ENCODE measurements around the gene UBE2V1.

UBE2V1 gene

DNA sequence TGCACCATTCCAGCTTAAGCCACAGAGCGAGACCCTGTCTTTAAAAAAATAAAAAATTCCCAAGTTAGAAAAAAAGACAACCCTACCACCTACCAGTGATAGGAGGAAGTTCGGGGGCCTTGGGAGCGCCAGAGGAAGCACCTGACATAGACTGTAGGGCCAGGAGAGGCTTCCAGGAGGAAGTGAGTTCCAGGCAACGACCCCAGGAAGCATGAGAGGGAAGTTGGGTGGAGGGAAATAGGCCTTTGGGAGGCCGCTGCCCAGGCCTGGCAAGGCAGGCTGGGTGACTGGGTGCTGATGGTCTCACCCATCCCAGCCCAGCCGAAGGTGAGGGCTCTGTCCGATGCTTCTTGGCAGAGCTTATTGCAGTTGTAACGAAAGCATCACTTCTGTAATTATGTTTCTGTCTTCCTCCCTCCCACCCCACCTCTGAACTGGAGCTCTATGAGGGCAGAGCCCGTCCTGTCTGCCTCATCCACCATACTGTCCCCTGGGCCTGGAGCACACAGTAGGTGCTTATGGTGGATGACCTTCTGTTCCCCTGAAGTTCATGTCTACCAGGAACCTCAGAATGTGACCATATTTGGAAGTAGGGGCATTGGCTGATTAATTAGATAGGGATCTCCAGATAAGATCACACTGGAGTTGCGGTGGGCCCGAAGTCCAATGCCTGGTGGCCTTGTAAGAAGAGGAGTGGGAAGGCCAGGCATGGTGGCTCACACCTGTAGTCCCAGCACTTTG is 54.1 kb downstream of the UBE2V1 start:
- no peak for DNase-seq

GRCh38 chr20:50057714-50058053 is 55.3 kb downstream of the UBE2V1 start:
- no peak for DNase-seq

GRCh38 chr20:50056951-50057713 is 55.8 kb downstream of the UBE2V1 start:
- DNase-seq: no peak

- no peak for DNase-seq
Measured at GRCh38 chr20:50056408-50056926, 56.5 kb downstream of the UBE2V1 start.

GRCh38 chr20:50055524-50056083 is 57.3 kb downstream of the UBE2V1 start:
- DNase-seq: no peak

GRCh38 chr20:50054626-50055511 is 58.1 kb downstream of the UBE2V1 start:
- no peak for DNase-seq

DNA sequence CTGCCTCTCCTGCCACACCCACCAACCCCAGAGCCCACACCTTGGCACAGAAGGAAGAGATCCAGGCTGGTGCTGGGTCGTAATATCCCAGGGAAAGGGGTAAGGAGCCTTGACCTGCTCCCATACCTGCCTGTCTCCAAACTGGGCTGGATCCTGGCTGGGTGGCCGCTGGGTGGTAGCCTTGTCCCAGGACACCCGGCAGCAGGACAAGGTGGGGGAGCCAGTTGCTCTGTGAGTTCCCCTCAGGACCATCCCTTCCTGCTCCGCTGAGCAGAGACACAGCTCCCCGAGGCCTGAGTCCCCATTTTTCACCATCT is 58.8 kb downstream of the UBE2V1 start:
- DNase-seq: no peak

DNA sequence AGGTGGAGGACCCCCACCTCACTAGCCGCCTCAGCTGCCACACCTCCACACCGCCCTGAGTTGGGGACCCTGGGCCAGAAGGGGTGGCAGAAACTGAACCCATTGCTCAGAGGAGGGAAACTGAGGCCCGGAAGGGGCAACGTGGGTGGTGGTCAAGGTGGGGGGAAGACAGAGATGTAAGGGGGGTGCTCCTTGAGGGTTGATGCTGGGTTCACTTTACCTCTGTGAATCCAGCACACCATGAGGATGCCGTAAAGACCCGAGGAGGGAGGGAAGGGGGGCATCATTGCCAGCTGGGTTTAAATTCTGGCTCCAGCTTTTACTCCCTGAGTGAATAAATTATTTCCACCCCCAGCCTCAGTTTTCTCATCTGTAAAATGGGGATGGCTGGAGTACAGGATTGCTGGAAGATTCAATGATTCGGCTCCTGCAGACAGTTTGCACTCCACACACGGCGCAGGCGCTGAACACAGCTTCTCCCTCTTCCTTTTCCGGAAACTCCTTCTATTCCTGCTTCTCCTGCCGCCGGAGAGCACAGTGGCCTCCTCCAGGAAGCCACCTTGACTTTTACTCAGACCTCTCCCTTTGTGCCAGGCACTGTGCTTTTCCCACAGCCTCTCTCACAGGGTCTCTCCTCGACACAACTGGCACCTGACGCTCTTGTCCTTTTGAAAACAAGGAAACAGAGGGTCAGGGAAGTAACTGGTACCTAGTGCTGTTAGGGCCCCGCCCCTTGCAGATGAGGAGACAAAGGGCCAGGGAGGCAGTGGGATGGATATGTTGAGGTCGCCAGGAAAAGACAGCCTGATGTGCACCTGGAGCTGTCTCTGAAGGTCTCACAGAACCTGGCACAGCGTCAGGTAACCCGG is 59.4 kb downstream of the UBE2V1 start:
- no peak for DNase-seq

DNA sequence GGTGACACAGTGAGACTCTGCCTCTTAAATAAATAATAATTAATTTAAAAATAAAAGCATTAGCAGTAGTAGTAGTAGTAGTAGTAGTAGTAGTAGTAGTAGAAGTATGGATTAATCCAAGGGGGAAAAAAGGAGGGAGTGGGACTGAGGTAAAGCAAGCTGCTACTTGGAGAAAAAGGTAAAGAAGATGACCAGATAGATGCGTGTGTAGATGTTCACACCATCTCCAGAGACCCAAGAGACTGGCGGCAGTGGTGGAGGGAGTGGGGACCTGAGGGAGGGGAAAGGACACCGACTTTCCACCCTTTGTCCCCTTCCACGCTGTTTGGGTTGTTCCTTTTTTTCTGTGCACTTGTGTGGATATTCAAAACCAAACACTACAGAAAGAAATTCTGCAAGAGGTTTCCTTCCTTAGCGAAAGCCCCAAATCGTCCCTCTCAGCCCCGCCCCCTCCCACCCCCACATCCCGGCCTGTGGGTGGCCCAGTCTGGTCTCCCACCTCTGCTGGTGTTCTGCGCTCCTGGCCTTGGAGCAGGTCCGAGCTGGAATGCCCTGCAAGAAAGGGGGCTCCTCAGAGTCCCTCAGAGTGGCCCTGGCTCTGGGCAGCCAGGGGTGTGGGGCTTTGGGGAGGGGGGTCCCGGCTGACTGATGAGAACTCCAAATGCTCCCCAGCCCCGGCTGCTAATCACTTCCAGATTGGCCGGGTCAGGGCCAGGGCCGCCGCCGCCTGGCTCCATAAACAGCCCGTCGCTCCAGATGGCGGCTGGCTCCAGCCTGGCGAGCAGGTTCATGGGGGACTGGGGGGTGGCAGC is 60.2 kb downstream of the UBE2V1 start:
- DNase-seq: no peak

DNA sequence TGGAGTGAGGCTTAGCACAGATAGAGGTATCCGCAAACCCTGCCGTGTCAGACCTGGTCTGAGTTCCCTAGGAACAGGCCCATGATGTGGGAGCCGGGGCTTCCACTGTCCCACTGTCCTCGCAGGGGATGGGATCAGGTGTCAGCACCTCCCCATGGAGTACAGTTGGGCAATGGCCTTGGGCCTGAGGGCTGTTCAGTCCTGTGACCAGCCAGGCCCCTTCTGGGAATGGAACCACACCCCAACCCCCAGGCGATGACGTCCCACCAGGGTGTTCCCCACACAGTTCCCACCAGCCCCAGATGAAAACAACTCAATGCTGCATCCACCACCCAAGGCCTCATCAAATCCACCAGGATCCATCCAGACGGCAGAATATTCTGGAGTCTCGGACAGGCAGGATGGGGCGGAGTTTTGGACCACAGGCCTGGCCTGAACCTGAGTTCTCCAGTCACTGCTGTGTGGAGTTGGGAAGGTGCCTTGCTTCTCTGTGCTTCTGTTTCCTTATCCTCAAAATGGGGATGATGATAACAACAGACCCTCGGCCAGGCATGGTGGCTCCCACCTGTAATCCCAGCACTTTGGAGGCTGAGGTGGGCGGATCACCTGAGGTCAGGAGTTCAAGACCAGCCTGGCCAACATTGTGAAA is 62.2 kb downstream of the UBE2V1 start:
- no peak for DNase-seq

DNA sequence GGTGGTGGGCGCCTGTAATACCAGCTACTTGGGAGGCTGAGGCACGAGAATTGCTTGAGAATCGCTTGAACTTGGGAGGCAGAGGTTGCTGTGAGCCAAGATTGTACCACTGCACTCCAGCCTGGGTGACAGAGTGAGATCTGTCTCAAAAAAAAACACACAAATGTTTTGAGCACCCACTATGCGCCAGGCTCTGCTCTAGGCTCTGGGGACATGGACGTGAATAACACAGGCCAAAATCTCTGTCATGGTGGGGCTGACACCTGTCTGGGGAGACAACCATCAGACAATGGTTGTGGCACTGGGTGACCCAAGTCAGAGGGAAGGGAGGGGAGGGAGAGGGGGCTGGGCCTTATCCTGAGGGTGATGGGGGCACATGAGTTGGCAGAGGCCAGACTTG is 62.7 kb downstream of the UBE2V1 start:
- no peak for DNase-seq

DNA sequence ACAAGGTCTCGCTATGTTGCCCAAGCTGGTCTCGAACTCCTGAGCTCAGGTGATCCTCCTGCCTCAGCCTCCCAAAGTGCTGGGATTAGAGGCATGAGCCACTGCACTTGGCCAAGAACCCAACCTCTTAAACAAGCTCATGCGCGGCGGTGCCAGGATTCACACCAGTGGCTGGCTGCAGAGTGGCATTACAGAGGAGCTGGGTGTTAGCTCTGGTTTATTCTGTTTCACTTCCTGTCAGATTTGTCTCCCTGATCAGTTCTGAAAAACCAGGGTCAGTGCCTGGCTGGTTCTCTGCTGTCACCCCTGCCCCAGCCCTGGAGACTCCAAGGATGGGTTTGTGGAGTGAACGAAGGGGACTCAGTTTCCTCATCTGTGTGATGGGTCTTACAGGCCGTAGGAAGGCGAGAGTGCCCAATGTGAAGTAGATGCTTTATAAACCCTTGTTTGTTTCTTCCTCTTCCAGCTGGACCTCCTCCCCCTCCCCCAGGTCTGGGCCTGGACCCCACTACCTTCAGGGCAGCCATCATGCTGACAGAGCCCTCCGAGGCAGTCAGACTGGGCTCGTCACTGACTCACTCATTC is 63.4 kb downstream of the UBE2V1 start:
- no peak for DNase-seq

DNA sequence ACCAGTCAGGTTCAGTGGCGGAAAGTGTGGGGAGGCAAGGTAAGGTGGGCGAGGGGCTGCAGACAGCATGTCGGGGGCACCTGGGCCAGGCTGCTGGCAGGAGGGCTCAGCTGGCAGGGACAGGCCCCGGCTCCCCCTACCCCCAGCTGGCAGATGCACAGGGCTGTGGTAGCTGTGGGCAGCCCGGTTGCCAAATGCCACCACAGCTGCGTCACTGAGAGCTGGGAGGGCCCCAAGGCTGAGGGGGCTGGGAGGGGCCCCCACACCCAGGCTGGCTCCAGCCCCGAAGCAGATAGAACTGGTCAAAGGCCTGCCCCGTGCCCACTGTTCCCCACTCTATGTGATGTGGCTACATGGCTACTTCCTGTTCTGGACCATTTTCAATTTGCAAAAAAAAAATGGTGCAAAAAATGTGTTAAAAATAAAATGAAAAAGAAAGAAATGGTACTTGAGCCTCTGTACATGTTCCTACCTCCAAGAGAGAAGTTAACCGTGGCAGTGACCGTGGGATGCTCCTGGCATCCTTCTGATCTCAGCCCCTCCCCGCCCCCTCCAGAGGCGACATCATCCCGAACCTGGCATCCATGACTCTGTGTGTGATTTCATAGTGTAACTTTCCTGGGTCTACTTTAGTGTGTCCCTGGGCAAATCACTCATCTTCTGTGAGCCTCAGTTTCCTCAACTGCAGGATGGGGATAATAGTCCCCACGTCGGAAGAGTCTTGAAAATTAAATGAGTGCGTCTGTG is 64.4 kb downstream of the UBE2V1 start:
- peak; percentile 37 for DNase-seq

- no peak for DNase-seq
Measured at GRCh38 chr20:50044353-50044960, 68.5 kb downstream of the UBE2V1 start.

DNA sequence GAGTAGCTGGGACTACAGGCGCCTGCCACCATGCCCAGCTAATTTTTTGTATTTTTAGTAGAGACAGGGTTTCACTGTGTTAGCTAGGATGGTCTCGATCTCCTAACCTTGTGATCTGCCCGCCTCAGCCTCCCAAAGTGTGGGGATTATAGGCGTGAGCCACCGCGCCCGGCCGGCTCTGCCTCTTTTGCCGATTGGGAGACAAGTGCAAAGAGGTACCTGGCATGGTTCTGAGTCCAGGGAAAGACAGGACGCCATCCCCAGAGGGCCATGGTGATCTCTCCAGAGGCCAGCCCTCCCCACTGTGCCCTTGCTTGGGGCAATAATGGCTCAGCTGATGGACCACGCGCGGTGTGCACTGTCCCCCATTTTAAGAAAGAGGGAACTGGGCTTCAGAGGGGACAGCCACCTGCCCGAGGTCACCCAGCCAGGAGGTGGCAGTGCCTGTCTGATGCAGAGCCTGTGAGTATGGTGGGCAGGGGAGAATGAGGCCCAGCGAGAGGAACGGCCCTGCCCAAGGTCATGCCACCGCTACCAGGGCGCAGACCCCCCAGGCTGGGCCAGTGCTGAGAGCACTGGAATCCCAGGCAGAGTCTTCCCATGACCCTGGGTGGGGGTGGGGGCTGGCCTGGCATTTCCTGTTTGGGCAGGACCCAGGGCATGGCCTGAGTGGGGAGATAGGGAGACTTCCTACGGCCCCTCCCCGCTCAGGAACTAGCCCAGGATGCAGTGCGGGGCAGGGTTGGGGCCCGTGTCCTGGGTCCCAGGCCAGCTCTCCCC is 69.2 kb downstream of the UBE2V1 start:
- no peak for DNase-seq

GRCh38 chr20:50042370-50043313 is 70.3 kb downstream of the UBE2V1 start:
- DNase-seq: no peak

GRCh38 chr20:50041246-50041873 is 71.6 kb downstream of the UBE2V1 start:
- peak; percentile 56 for DNase-seq
